ENCODE measurements around the gene ELP5. TPM values are rescaled to one million over a fixed set of nuclear protein-coding genes. Genes with fewer than 3 reads are reported as not detected.

The ELP5 gene
- total and polyA plus RNA-seq, 10 of the 15 experiments (the other 5 are each of a cell fraction or from before 2014, with no cell fraction given) = 41.1 to 109 (median 77.5) TPM

GRCh38 chr17:7228920-7229319 lies 23.1 kb upstream of the ELP5 start (continued):
- no peak for TF ChIP-seq PML (IDR thresholded peaks at IDR 0.05; ENCODE audit: low read length)
- TF ChIP-seq RFX5 (IDR thresholded peaks at IDR 0.05; ENCODE audit: low read depth, low read length) = no peak
- TF ChIP-seq BMI1 (IDR thresholded peaks at IDR 0.05; ENCODE audit: borderline replicate concordance) = no peak
- TF ChIP-seq KAT2A (conservative IDR thresholded peaks at IDR 0.05; ENCODE audit: control insufficient read depth, low read depth, low read length) = no peak
- TF ChIP-seq, protein P1, sequence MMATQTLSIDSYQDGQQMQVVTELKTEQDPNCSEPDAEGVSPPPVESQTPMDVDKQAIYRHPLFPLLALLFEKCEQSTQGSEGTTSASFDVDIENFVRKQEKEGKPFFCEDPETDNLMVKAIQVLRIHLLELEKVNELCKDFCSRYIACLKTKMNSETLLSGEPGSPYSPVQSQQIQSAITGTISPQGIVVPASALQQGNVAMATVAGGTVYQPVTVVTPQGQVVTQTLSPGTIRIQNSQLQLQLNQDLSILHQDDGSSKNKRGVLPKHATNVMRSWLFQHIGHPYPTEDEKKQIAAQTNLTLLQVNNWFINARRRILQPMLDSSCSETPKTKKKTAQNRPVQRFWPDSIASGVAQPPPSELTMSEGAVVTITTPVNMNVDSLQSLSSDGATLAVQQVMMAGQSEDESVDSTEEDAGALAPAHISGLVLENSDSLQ (IDR thresholded peaks at IDR 0.05) = no peak
- TF ChIP-seq, protein P2, sequence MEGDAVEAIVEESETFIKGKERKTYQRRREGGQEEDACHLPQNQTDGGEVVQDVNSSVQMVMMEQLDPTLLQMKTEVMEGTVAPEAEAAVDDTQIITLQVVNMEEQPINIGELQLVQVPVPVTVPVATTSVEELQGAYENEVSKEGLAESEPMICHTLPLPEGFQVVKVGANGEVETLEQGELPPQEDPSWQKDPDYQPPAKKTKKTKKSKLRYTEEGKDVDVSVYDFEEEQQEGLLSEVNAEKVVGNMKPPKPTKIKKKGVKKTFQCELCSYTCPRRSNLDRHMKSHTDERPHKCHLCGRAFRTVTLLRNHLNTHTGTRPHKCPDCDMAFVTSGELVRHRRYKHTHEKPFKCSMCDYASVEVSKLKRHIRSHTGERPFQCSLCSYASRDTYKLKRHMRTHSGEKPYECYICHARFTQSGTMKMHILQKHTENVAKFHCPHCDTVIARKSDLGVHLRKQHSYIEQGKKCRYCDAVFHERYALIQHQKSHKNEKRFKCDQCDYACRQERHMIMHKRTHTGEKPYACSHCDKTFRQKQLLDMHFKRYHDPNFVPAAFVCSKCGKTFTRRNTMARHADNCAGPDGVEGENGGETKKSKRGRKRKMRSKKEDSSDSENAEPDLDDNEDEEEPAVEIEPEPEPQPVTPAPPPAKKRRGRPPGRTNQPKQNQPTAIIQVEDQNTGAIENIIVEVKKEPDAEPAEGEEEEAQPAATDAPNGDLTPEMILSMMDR (IDR thresholded peaks at IDR 0.05 in 2 of 3, conservative IDR thresholded peaks at IDR 0.05 in 1 of 3; ENCODE audit: control insufficient read depth in 2 of 3, extremely low read depth in 1 of 3, insufficient read depth in 1 of 3, low read depth in 3 of 3, low read length in 3 of 3) = no peak
- TF ChIP-seq ATF2 (IDR thresholded peaks at IDR 0.05; ENCODE audit: low read length) = no peak

GRCh38 chr17:7229504-7229903 lies 22.5 kb upstream of the ELP5 start:
- no peak for FAIRE-seq
- CTCF ChIA-PET = interaction anchor here (6.6 kb wide), 1 partner anchor 9 kb away, joined by 50 read pairs; the partner anchor contains the start of genes ACADVL and DLG4
- in situ Hi-C loops (cut with MboI) = no loop called here

More at GRCh38 chr17:7229504-7229903, 22.5 kb upstream of the ELP5 start:
- no peaks in the 10 kb centered on the region for H4K20me1 ChIP-seq (ENCODE audit: control insufficient read depth, insufficient read depth)
- no peak overlapping the region for H2AFZ ChIP-seq (ENCODE audit: control insufficient read depth, low read depth, low read length)
- BruUV-seq (replicated peaks) = no TSS peak
- TF ChIP-seq KAT2A (conservative IDR thresholded peaks at IDR 0.05; ENCODE audit: control insufficient read depth, low read depth, low read length) (no peak), ELK1 (IDR thresholded peaks at IDR 0.05; ENCODE audit: low read depth, low read length) (no peak), LARP7 (IDR thresholded peaks at IDR 0.05) (no peak), HDAC2 (IDR thresholded peaks at IDR 0.05) (no peak), CBFB (IDR thresholded peaks at IDR 0.05; ENCODE audit: low read depth) (no peak), ZNF207 (IDR thresholded peaks at IDR 0.05; ENCODE audit: borderline replicate concordance) (no peak), CREB1 (IDR thresholded peaks at IDR 0.05; ENCODE audit: low read depth) (no peak), RB1 (IDR thresholded peaks at IDR 0.05; ENCODE audit: borderline replicate concordance) (no peak), FOS (IDR thresholded peaks at IDR 0.05; ENCODE audit: borderline replicate concordance, extremely low read depth, insufficient read length) (no peak), MTA2 (IDR thresholded peaks at IDR 0.05; ENCODE audit: low read depth) (no peak), FOXM1 (IDR thresholded peaks at IDR 0.05; ENCODE audit: low read depth, low read length) (no peak)
- TF ChIP-seq, protein P3, sequence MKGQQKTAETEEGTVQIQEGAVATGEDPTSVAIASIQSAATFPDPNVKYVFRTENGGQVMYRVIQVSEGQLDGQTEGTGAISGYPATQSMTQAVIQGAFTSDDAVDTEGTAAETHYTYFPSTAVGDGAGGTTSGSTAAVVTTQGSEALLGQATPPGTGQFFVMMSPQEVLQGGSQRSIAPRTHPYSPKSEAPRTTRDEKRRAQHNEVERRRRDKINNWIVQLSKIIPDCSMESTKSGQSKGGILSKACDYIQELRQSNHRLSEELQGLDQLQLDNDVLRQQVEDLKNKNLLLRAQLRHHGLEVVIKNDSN (IDR thresholded peaks at IDR 0.05; ENCODE audit: borderline replicate concordance, extremely low read length, insufficient read depth, low read depth, low read length) = no peak
- H3K4me3 ChIP-seq = no peak overlapping the region
- no peak overlapping the region for H3K9ac ChIP-seq (ENCODE audit: control insufficient read depth, insufficient read depth, low read length)
- peaks cover 26% of the 10 kb centered on the region for H3K79me2 ChIP-seq (ENCODE audit: control insufficient read depth, insufficient read depth, low read length)
- DNase-seq (ENCODE audit: low read depth, low spot score) (no peak), ATAC-seq (no peak)
- intact Hi-C loops (cut with micrococcal nuclease; ENCODE audit: unreplicated experiment) = no loop called here
- RAD21 ChIA-PET (ENCODE audit: unreplicated experiment) = no interaction called here
- no peaks in the 10 kb centered on the region for H3K9me3 ChIP-seq (replicated peaks; ENCODE audit: control insufficient read depth, insufficient read depth, low read length)
- no peaks in the 10 kb centered on the region for H3K27me3 ChIP-seq (replicated peaks in 1 of 2; ENCODE audit: control insufficient read depth in 2 of 2, insufficient read depth in 2 of 2, low read length in 1 of 2)
- H3K4me1 ChIP-seq (ENCODE audit: control insufficient read depth, insufficient read depth, low read length) = peaks cover 6% of the 10 kb centered on the region
- WGBS (ENCODE audit: insufficient coverage, insufficient replicate concordance, low lambda C conversion rate, missing lambda C conversion rate) = 94% methylated on average over 19 of the region's 19 CpGs
- POLR2A ChIA-PET = interaction anchor here (1.6 kb wide), 1 partner anchor 9 kb away, joined by 8 read pairs; no protein-coding TSS in a partner anchor
- SMC1A ChIA-PET (ENCODE audit: uncharacterized antibody, unreplicated experiment) = no interaction called here
- H3K4me2 ChIP-seq (ENCODE audit: control insufficient read depth, insufficient read depth) = no peak overlapping the region
- no peak overlapping the region for H3K27ac ChIP-seq (ENCODE audit: control insufficient read depth, insufficient read depth)
- H3K36me3 ChIP-seq (ENCODE audit: control insufficient read depth in 2 of 2, insufficient read depth in 2 of 2, low read length in 1 of 2) = peaks cover 19 to 20% of the 10 kb centered on the region in 2 experiments
